Neural cell (in vitro differentiated cells): ENCODE data around the gene RFX5. TPM values are rescaled to one million over a fixed set of nuclear protein-coding genes. Genes with fewer than 3 reads are reported as not detected.

Source experiments
- H2AFZ ChIP-seq: fragments of 200-600, 300-800 bp; sonication (generic), shearing (Covaris generic); 2 replicates; pipeline ENCODE4 v1.6.0; 2014; ENCODE audit warnings: low read depth, mild to moderate bottlenecking, antibody characterized with exemption, low read length, moderate library complexity
- H3F3A ChIP-seq: fragments of 200-600 bp; shearing (Covaris generic); 2 replicates; pipeline ENCODE4 v1.6.1; 2016; ENCODE audit warnings: mild to moderate bottlenecking, moderate library complexity, mixed read lengths, antibody characterized with exemption, low read length; ENCODE audit not compliant: insufficient read depth, poor library complexity, severe bottlenecking
- H3K27ac ChIP-seq: fragments of 200-600, 300-800 bp; sonication (generic), shearing (Covaris generic); 2 replicates; pipeline ENCODE4 v1.5.1; 2014; ENCODE audit warnings: mild to moderate bottlenecking, low read length, moderate library complexity
- H3K27me3 ChIP-seq: fragments of 300-800, 200-600 bp; sonication (generic), shearing (Covaris generic); 2 replicates; pipeline ENCODE4 v1.6.0; 2014; ENCODE audit warnings: mild to moderate bottlenecking, low read depth, low read length, moderate library complexity; ENCODE audit not compliant: insufficient read depth
- H3K36me3 ChIP-seq: fragments of 300-800, 200-600 bp; sonication (generic), shearing (Covaris generic); 2 replicates; pipeline ENCODE4 v1.5.1; 2014; ENCODE audit warnings: mild to moderate bottlenecking, antibody characterized with exemption, low read length, moderate library complexity; ENCODE audit not compliant: insufficient read depth
- H3K4me2 ChIP-seq: fragments of 300-800, 200-600 bp; sonication (generic), shearing (Covaris generic); 2 replicates; pipeline ENCODE4 v1.6.0; 2014; ENCODE audit warnings: mild to moderate bottlenecking, low read length
- H3K4me3 ChIP-seq: fragments of 300-800, 200-600 bp; sonication (generic), shearing (Covaris generic); 2 replicates; pipeline ENCODE4 v1.5.1; 2014; ENCODE audit warnings: mild to moderate bottlenecking, low read length, moderate library complexity
- H3K79me2 ChIP-seq: fragments of 200-600 bp; shearing (Covaris generic); replicated peaks from 2 replicates; pipeline ENCODE4 v1.6.0; 2014; ENCODE audit warnings: mild to moderate bottlenecking, low read length, moderate library complexity; ENCODE audit not compliant: insufficient read depth
- H3K9ac ChIP-seq: fragments of 300-800, 200-600 bp; sonication (generic), shearing (Covaris generic); 2 replicates; pipeline ENCODE4 v1.6.1; 2016; ENCODE audit warnings: mild to moderate bottlenecking, low read length, mixed read lengths
- H3K9me2 ChIP-seq: fragments of 200-600 bp; shearing (Covaris generic); 2 replicates; pipeline ENCODE4 v1.6.1; 2016; ENCODE audit warnings: mild to moderate bottlenecking, low read length, mixed read lengths; ENCODE audit not compliant: insufficient read depth
- H3K9me3 ChIP-seq: fragments of 200-600, 300-800 bp; sonication (generic), shearing (Covaris generic); 2 replicates; pipeline ENCODE4 v1.6.1; 2016; ENCODE audit warnings: mild to moderate bottlenecking, mixed run types, low read length, moderate library complexity, mixed read lengths
- H4K20me1 ChIP-seq: fragments of 200-600 bp; shearing (Covaris generic); 2 replicates; pipeline ENCODE4 v1.6.1; 2016; ENCODE audit warnings: mild to moderate bottlenecking, mixed run types; ENCODE audit not compliant: insufficient read depth
- EP300 ChIP-seq: fragments of 450-650 bp; conservative IDR thresholded peaks from 2 replicates; pipeline ENCODE4 v1.6.1; 2014; ENCODE audit warnings: antibody characterized with exemption, mild to moderate bottlenecking, moderate library complexity; ENCODE audit not compliant: poor library complexity, severe bottlenecking
- EZH2 ChIP-seq: fragments of 200-600, 300-800 bp; shearing (Covaris generic), sonication (generic); IDR thresholded peaks from 2 replicates; pipeline ENCODE4 v1.6.1; 2014; ENCODE audit warnings: antibody characterized with exemption, low read length, borderline replicate concordance, mild to moderate bottlenecking; ENCODE audit not compliant: insufficient read depth, poor library complexity, severe bottlenecking
- MXI1 ChIP-seq: fragments of 450-650 bp; conservative IDR thresholded peaks from 2 replicates; pipeline ENCODE4 v1.6.1; 2014; ENCODE audit warnings: antibody characterized with exemption, mild to moderate bottlenecking; ENCODE audit not compliant: poor library complexity, severe bottlenecking
- POLR2AphosphoS5 ChIP-seq: IDR thresholded peaks from 2 replicates; pipeline ENCODE4 v1.6.1; 2012
- RAD21 ChIP-seq: fragments of 450-650 bp; conservative IDR thresholded peaks from 2 replicates; pipeline ENCODE4 v1.6.1; 2014; ENCODE audit warnings: antibody characterized with exemption, mild to moderate bottlenecking, moderate library complexity
- REST ChIP-seq: IDR thresholded peaks from 2 replicates; pipeline ENCODE4 v1.6.1; 2012; ENCODE audit warnings: borderline replicate concordance
- SMC3 ChIP-seq: fragments of 450-650 bp; conservative IDR thresholded peaks from 2 replicates; pipeline ENCODE4 v1.6.1; 2014; ENCODE audit warnings: antibody characterized with exemption, mild to moderate bottlenecking, moderate library complexity; ENCODE audit not compliant: poor library complexity
- TAF1 ChIP-seq: IDR thresholded peaks from 2 replicates; pipeline ENCODE4 v1.6.1; 2012; ENCODE audit warnings: low read depth
- polyA plus RNA-seq: library from polyadenylated mRNA; depleted of rRNA; stranded (reverse); fragments of >200 nt; gene quantifications from 2 replicates; pipeline ENCODE4 v1.2.3, GENCODE V29; 2014
- TF ChIP-seq, protein P1 (sequence below): fragments of 450-650 bp; IDR thresholded peaks from 2 replicates; pipeline ENCODE4 v1.5.1; 2014; ENCODE audit warnings: antibody characterized with exemption, mild to moderate bottlenecking, moderate library complexity; ENCODE audit not compliant: poor library complexity, severe bottlenecking

Gene RFX5
- polyA plus RNA-seq, 1 donor from 2014 or later: 36.7 TPM

DNA sequence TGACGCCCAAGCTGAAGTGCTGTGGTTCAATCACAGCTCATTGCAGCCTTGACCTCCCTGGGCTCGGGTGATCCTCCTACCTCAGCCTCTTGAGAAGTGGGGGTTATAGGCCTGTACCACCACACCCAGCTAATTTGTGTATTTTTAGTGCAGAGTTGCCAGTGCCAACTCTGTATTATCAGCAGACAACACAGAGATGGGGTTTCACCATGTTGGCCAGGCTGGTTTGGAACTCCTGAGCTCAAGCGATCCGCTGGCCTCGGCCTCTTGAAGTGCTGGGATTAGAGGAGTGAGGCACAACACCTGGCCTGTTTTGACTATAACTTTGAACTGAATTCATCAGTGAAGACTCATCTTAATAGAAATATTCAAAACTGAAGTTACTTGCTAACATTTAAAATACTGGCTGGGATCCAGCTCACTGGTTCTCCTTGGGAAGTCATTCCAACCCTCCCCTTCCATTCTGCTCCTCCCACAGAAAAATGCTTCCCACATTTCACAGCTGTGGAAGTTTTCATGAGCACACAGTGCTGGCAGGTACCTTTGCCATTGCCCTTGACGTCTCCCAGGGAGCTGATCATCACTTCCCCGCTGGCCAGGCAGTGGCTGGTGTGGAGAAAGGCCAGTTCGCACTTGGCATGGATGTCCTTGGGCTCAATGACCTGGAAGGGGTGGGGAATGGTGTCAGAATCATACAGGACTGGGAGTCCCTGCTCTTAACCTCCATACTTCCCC lies 20.8 kb upstream of the RFX5 start:
- Histone ChIP-seq H3K9ac (no peak overlapping the region), H3K27me3 (no peaks in the 10 kb centered on the region), H3K4me2 (no peak overlapping the region), H4K20me1 (no peaks in the 10 kb centered on the region), H3K9me3 (no peaks in the 10 kb centered on the region), H3K9me2 (no peaks in the 10 kb centered on the region), H3K36me3 (no peaks in the 10 kb centered on the region), H3K4me3 (no peak overlapping the region), H3K27ac (no peak overlapping the region), H3K79me2 (no peaks in the 10 kb centered on the region), H3F3A (no peaks in the 10 kb centered on the region), H2AFZ (no peak overlapping the region)
- TF ChIP-seq EZH2 (no peak), POLR2AphosphoS5 (no peak), EP300 (no peak), REST (no peak), SMC3 (no peak), MXI1 (no peak), TAF1 (no peak), RAD21 (no peak)
- TF ChIP-seq, protein P1, sequence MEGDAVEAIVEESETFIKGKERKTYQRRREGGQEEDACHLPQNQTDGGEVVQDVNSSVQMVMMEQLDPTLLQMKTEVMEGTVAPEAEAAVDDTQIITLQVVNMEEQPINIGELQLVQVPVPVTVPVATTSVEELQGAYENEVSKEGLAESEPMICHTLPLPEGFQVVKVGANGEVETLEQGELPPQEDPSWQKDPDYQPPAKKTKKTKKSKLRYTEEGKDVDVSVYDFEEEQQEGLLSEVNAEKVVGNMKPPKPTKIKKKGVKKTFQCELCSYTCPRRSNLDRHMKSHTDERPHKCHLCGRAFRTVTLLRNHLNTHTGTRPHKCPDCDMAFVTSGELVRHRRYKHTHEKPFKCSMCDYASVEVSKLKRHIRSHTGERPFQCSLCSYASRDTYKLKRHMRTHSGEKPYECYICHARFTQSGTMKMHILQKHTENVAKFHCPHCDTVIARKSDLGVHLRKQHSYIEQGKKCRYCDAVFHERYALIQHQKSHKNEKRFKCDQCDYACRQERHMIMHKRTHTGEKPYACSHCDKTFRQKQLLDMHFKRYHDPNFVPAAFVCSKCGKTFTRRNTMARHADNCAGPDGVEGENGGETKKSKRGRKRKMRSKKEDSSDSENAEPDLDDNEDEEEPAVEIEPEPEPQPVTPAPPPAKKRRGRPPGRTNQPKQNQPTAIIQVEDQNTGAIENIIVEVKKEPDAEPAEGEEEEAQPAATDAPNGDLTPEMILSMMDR: no peak

- H3K4me3 ChIP-seq: no peak overlapping the region
- no peaks in the 10 kb centered on the region for H3K9me2 ChIP-seq
- H2AFZ ChIP-seq: no peak overlapping the region
- H3K79me2 ChIP-seq: no peaks in the 10 kb centered on the region
- no peak overlapping the region for H3K27ac ChIP-seq
- H4K20me1 ChIP-seq: no peaks in the 10 kb centered on the region
- H3K36me3 ChIP-seq: no peaks in the 10 kb centered on the region
- no peaks in the 10 kb centered on the region for H3K27me3 ChIP-seq
- TF ChIP-seq POLR2AphosphoS5: no peak
- no peak for TF ChIP-seq REST
- no peak for TF ChIP-seq SMC3
- TF ChIP-seq, protein P1: no peak
- no peak for TF ChIP-seq MXI1
- TF ChIP-seq EP300: no peak
- no peak for TF ChIP-seq RAD21
- no peak for TF ChIP-seq TAF1
- no peak for TF ChIP-seq EZH2
- H3F3A ChIP-seq: no peaks in the 10 kb centered on the region
- no peak overlapping the region for H3K9ac ChIP-seq
- peaks cover 5% of the 10 kb centered on the region for H3K9me3 ChIP-seq
- H3K4me2 ChIP-seq: no peak overlapping the region
Measured at GRCh38 chr1:151364996-151365395, 17.9 kb upstream of the RFX5 start.
